ENCODE results near the gene FEM1A.

FEM1A gene

DNA sequence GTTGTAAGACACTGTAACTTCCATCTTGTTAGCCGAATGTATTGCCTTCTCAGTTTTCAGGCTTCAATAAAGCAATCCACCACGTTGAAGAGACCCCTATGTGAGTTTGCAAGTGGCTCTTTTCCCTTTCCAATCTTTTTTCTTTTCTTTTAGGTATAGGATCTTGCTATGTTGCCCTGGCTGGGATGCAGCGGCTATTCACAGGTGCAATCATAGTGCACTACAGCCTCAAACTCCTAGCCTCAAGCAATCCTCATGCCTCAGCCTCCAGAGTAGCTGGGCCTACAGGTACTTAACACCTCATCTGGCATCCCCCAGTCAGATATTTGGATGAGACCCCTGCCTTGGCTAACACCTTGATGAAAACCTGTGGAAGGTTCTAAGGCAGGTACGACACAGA is 33.5 kb upstream of the FEM1A start:
- no peak overlapping the region for H3K4me3 ChIP-seq (ENCODE audit: low read length)
- no peaks in the 10 kb centered on the region for H3K9me3 ChIP-seq (ENCODE audit: control insufficient read depth, low read depth, low read length)
- H3K36me3 ChIP-seq (ENCODE audit: control insufficient read depth, low read depth, low read length): no peaks in the 10 kb centered on the region
- peaks cover 3% of the 10 kb centered on the region for H3K4me1 ChIP-seq (ENCODE audit: control insufficient read depth, low read depth, low read length)
- peaks cover 12% of the 10 kb centered on the region for H3K27me3 ChIP-seq (ENCODE audit: control insufficient read depth, insufficient read depth, low read length)
- H3K9ac ChIP-seq (ENCODE audit: low read length): no peak overlapping the region
- no peak overlapping the region for H3K27ac ChIP-seq (ENCODE audit: low read length)

DNA sequence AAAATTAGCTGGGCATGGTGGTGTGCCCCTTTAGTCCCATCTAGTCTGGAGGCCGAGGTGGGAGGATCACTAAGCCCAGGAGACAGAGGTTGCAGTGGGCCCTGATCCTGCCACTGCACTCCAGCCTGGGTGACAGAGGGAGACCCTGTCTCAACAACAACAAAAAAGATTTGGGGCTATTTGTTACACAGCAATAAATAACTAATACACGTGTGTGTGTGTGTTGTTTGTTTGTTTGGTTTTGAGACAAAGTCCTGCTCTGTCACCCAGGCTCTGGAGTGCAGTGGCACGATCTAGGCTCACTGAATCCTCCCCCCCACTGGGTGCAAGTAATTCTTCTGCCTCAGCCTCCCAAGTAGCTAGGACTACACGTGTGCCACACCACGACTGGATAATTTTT is 32.9 kb upstream of the FEM1A start:
- Histone ChIP-seq H3K9ac (ENCODE audit: low read length) (no peak overlapping the region), H3K36me3 (ENCODE audit: control insufficient read depth, low read depth, low read length) (no peaks in the 10 kb centered on the region), H3K4me3 (ENCODE audit: low read length) (no peak overlapping the region), H3K9me3 (ENCODE audit: control insufficient read depth, low read depth, low read length) (no peaks in the 10 kb centered on the region), H3K4me1 (ENCODE audit: control insufficient read depth, low read depth, low read length) (peaks cover 3% of the 10 kb centered on the region), H3K27me3 (ENCODE audit: control insufficient read depth, insufficient read depth, low read length) (peaks cover 12% of the 10 kb centered on the region), H3K27ac (ENCODE audit: low read length) (no peak overlapping the region)

DNA sequence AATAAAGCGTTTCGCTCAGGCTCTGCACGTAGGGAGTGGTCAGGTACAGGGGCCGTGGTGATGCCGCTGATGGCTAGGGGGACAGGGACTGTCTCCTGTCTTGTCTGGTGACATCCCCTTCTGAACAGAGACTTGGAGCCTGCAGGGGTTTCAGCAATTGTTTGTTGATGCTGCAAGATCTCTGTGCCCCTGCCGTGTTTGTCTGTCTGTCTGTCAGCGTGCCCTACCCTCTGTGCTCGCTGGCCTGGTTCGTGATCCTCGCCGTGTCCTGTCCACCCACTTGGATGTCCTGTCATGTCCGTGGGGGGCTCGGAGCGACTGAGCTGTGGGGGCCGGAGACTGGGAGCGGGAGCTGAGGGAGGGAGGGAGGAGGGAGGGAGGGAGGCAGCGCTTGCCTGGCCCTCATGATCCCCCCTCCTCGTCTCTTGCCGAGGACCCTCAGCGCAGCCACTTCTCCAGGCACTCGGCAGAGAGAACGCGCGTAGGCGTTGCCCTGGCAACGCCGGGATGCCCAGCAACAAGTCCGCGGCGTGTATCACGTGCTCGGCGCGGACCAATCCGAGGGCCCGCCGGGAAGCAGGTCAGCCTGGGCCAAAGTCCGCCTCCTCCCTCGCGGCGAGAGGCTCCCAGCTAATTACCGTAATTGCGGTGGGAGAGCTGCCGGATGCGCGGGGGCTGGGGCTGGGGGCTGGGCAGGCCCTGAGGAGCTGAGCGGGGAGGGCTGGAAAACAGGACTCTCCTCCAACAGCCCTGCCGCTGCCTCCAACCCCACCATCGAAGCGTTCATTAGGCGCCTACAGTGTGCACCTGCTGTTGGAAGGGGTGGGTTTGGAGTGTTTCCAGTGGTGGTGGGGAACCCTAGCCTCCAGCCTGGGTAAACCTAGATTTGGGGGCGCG is 31.9 kb upstream of the FEM1A start:
- no peaks in the 10 kb centered on the region for H3K9me3 ChIP-seq (ENCODE audit: control insufficient read depth, low read depth, low read length)
- H3K27me3 ChIP-seq (ENCODE audit: control insufficient read depth, insufficient read depth, low read length): peaks cover 12% of the 10 kb centered on the region
- H3K4me1 ChIP-seq (ENCODE audit: control insufficient read depth, low read depth, low read length): peaks cover 3% of the 10 kb centered on the region
- peak overlapping the region; percentile 50 for H3K4me3 ChIP-seq (ENCODE audit: low read length)
- peak overlapping the region; percentile 23 for H3K9ac ChIP-seq (ENCODE audit: low read length)
- no peaks in the 10 kb centered on the region for H3K36me3 ChIP-seq (ENCODE audit: control insufficient read depth, low read depth, low read length)
- H3K27ac ChIP-seq (ENCODE audit: low read length): no peak overlapping the region

DNA sequence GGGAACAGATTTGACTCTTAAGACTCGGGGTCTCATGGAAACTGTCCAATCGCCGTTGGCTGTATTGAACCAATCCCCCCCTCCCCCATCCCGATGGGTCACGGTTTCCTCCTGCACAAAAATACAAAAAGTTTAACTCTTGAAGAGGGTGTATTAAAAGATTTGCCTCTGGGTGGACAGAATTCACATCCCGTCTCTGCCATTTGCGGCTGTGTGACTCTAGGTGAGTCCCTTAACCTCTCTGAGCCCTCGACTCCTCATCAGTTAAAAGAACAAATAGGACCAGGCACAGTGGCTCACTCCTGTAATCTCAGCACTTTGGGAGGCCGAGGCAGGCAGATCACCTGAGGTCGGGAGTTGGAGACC is 31.3 kb upstream of the FEM1A start:
- peak overlapping the region; percentile 50 for H3K4me3 ChIP-seq (ENCODE audit: low read length)
- no peak overlapping the region for H3K27ac ChIP-seq (ENCODE audit: low read length)
- H3K27me3 ChIP-seq (ENCODE audit: control insufficient read depth, insufficient read depth, low read length): peaks cover 12% of the 10 kb centered on the region
- H3K9ac ChIP-seq (ENCODE audit: low read length): peak overlapping the region; percentile 16
- no peaks in the 10 kb centered on the region for H3K36me3 ChIP-seq (ENCODE audit: control insufficient read depth, low read depth, low read length)
- peaks cover 3% of the 10 kb centered on the region for H3K4me1 ChIP-seq (ENCODE audit: control insufficient read depth, low read depth, low read length)
- H3K9me3 ChIP-seq (ENCODE audit: control insufficient read depth, low read depth, low read length): no peaks in the 10 kb centered on the region

DNA sequence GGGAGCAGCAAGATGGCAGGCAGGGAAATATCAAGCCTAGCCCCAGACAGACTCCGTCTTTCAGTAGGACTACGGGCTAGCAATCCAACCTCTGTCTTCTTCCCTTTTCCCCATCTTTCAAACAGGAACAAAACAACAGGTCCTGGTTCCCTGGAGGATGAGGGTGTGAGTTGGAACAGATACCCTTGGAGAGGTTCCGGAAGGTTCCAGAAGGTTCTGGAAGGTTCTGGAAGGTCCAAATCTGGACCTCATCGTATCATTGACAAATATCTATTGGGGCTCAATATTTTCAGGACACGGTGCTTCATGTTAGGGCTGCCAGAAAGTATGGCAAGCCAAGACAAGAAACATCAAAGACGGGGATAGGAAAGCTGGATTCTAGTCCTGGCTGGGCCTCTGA is 28.5 kb upstream of the FEM1A start:
- no peak overlapping the region for H3K4me3 ChIP-seq (ENCODE audit: low read length)
- peaks cover 3% of the 10 kb centered on the region for H3K4me1 ChIP-seq (ENCODE audit: control insufficient read depth, low read depth, low read length)
- peaks cover 12% of the 10 kb centered on the region for H3K27me3 ChIP-seq (ENCODE audit: control insufficient read depth, insufficient read depth, low read length)
- H3K9me3 ChIP-seq (ENCODE audit: control insufficient read depth, low read depth, low read length): no peaks in the 10 kb centered on the region
- H3K27ac ChIP-seq (ENCODE audit: low read length): no peak overlapping the region
- no peak overlapping the region for H3K9ac ChIP-seq (ENCODE audit: low read length)
- H3K36me3 ChIP-seq (ENCODE audit: control insufficient read depth, low read depth, low read length): no peaks in the 10 kb centered on the region

DNA sequence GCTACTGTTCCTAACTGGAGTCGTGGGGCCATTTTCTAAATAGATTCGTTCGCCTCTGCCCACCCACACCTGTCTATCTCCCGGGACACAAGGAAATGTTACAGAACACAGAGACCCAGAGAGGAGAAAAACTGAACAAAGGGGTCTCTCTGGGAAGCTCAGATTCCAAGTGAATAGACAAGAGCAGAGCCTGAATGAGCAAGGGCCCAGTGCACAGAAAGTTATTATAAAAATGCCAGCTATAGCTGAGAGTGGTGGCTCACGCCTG is 27.2 kb upstream of the FEM1A start:
- no peak overlapping the region for H3K27ac ChIP-seq (ENCODE audit: low read length)
- H3K4me1 ChIP-seq (ENCODE audit: control insufficient read depth, low read depth, low read length): peaks cover 3% of the 10 kb centered on the region
- H3K27me3 ChIP-seq (ENCODE audit: control insufficient read depth, insufficient read depth, low read length): peaks cover 3% of the 10 kb centered on the region
- H3K9ac ChIP-seq (ENCODE audit: low read length): no peak overlapping the region
- no peaks in the 10 kb centered on the region for H3K9me3 ChIP-seq (ENCODE audit: control insufficient read depth, low read depth, low read length)
- H3K4me3 ChIP-seq (ENCODE audit: low read length): no peak overlapping the region
- H3K36me3 ChIP-seq (ENCODE audit: control insufficient read depth, low read depth, low read length): no peaks in the 10 kb centered on the region

DNA sequence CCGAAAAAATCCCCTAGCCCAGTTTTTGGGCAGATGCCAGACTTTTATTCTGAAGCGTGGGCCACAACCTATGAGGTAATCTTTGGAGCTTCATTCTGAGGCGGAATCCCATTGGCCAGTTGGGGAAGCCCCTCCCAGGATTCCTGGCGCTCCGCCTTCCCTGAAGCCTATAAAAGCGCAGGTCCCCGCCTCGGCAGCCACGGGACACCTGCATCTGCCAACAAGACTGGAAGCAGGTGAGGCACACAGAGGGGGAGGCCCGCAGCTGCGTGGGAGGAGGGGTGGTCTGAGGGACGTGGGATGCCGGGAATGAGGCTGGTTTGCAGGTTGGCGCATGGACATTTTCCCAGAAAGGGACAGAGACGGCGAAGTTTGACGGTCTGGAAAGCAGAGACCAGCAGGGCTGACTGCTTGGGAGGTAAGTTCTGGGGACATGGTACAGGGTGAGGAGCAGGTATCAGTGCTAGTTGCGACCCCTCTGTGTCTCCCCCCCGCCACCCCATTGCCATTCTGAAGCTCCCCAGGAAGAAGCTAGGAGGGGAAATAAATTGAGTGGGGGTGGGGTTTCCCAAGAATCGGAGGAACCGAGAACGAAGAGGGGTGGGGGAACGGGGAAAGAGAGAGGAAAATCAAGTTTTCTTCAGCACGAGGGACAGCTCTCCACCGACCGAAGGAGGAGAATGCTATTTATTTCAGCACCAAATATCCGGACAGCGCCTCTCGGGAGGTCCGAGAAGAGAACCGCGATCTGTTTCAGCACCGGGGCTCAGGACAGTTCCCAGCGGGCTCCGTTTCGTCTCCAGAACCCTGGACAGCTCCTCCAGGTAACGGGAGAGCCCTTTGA is 22.4 kb upstream of the FEM1A start:
- no peaks in the 10 kb centered on the region for H3K9me3 ChIP-seq (ENCODE audit: control insufficient read depth, low read depth, low read length)
- H3K9ac ChIP-seq (ENCODE audit: low read length): no peak overlapping the region
- no peaks in the 10 kb centered on the region for H3K36me3 ChIP-seq (ENCODE audit: control insufficient read depth, low read depth, low read length)
- H3K27ac ChIP-seq (ENCODE audit: low read length): no peak overlapping the region
- H3K27me3 ChIP-seq (ENCODE audit: control insufficient read depth, insufficient read depth, low read length): peaks cover 12% of the 10 kb centered on the region
- H3K4me1 ChIP-seq (ENCODE audit: control insufficient read depth, low read depth, low read length): no peaks in the 10 kb centered on the region
- H3K4me3 ChIP-seq (ENCODE audit: low read length): peak overlapping the region; percentile 16

DNA sequence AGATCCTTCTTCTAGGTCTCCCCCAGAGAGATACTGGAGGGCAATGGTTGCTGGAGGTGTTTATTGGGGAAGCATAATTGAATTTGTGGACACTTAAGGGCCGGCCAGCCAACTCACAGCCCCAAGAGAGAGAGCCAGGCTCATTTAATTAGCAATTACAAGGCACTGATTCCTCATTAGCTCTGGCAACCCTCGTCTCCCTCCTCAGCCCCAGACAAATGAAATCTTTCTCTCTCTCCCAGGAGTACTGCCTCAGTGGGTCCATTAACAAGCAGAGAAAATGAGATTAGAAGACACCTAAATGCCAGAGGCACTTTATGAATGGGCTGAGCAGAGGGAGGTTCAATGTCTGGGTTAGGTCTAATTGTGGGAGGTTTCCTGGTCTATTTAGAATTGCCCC is 19.0 kb upstream of the FEM1A start:
- H3K4me3 ChIP-seq (ENCODE audit: low read length): no peak overlapping the region
- H3K9ac ChIP-seq (ENCODE audit: low read length): no peak overlapping the region
- H3K27me3 ChIP-seq (ENCODE audit: control insufficient read depth, insufficient read depth, low read length): peaks cover 12% of the 10 kb centered on the region
- H3K27ac ChIP-seq (ENCODE audit: low read length): no peak overlapping the region
- no peaks in the 10 kb centered on the region for H3K36me3 ChIP-seq (ENCODE audit: control insufficient read depth, low read depth, low read length)
- no peaks in the 10 kb centered on the region for H3K4me1 ChIP-seq (ENCODE audit: control insufficient read depth, low read depth, low read length)
- no peaks in the 10 kb centered on the region for H3K9me3 ChIP-seq (ENCODE audit: control insufficient read depth, low read depth, low read length)

DNA sequence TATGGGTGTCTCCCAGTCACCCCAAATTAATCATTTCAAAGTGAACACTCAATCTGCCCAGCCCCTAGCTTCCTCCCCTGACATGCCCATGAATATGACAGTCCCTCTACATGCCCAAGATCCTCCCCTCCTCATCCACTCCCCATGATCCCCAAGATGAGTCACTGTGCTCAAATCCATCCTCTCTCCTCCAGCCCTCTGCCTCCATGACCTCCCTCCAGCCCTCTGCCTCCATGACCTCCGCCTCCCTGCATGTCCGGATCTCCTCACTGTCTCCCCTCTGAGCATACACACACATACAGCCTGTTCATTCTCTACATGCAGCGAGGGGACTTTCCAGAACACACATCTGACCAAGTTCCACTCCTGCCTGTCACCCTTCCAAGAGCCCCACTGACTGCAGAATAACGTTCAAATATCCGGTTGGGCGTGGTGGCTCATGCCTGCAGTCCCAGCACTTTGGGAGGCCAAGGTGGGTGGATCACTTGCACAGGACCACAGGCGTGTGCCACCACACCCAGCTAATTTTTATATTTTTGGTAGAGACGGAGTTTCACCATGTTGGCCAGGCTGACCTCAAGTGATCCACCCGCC is 18.4 kb upstream of the FEM1A start:
- Histone ChIP-seq H3K9me3 (ENCODE audit: control insufficient read depth, low read depth, low read length) (no peaks in the 10 kb centered on the region), H3K36me3 (ENCODE audit: control insufficient read depth, low read depth, low read length) (no peaks in the 10 kb centered on the region), H3K9ac (ENCODE audit: low read length) (no peak overlapping the region), H3K4me1 (ENCODE audit: control insufficient read depth, low read depth, low read length) (no peaks in the 10 kb centered on the region), H3K27me3 (ENCODE audit: control insufficient read depth, insufficient read depth, low read length) (peaks cover 12% of the 10 kb centered on the region), H3K4me3 (ENCODE audit: low read length) (no peak overlapping the region), H3K27ac (ENCODE audit: low read length) (no peak overlapping the region)

DNA sequence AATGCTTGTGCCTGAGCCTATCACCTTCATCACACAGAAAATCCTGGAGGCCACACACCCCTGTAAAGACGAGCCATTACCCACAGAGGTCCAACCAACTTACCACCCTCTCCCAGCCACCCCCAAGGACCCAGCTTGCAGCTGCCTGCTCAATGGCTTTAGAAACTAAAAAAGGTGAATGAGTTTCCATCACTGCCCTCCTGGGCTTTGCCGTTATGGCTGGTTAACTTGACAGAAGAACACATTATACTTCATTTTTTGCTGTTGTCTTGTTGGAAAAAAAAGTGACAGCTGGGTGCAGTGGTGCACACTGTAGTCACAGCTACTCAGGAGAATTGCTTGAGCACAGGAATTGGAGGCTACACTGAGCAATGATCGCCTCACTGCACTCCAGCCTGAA is 17.4 kb upstream of the FEM1A start:
- Histone ChIP-seq H3K4me3 (ENCODE audit: low read length) (no peak overlapping the region), H3K9me3 (ENCODE audit: control insufficient read depth, low read depth, low read length) (no peaks in the 10 kb centered on the region), H3K4me1 (ENCODE audit: control insufficient read depth, low read depth, low read length) (no peaks in the 10 kb centered on the region), H3K27ac (ENCODE audit: low read length) (no peak overlapping the region), H3K36me3 (ENCODE audit: control insufficient read depth, low read depth, low read length) (no peaks in the 10 kb centered on the region), H3K27me3 (ENCODE audit: control insufficient read depth, insufficient read depth, low read length) (peaks cover 12% of the 10 kb centered on the region), H3K9ac (ENCODE audit: low read length) (no peak overlapping the region)

DNA sequence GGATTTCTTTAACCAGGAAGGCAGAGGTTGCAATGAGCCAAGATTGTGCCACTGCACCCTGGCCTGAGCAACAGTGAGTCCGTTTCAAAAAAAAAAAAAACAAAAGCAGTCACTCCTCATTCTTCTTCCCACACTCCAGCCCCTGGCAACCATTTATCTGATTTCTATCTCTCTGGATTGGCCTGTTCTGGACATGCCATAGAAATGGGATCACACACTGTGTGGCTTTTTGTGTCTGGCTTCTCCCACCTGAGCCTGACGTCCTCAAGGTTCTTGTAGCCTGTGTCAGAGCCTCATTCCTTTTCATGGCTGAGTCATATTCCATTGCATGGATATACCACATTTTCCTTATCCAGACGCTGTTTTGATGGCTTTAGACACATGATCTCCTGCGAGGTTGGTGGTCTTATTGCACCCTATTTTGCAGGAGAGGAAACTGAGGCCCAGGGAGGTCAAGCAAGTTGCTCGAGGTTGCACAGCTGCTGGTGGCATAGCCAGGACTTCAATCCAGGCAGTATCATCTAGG is 15.8 kb upstream of the FEM1A start:
- no peak overlapping the region for H3K4me3 ChIP-seq (ENCODE audit: low read length)
- H3K9me3 ChIP-seq (ENCODE audit: control insufficient read depth, low read depth, low read length): no peaks in the 10 kb centered on the region
- no peak overlapping the region for H3K9ac ChIP-seq (ENCODE audit: low read length)
- no peak overlapping the region for H3K27ac ChIP-seq (ENCODE audit: low read length)
- no peaks in the 10 kb centered on the region for H3K36me3 ChIP-seq (ENCODE audit: control insufficient read depth, low read depth, low read length)
- H3K27me3 ChIP-seq (ENCODE audit: control insufficient read depth, insufficient read depth, low read length): peaks cover 12% of the 10 kb centered on the region
- H3K4me1 ChIP-seq (ENCODE audit: control insufficient read depth, low read depth, low read length): no peaks in the 10 kb centered on the region
